HG03378 (cell line): Measurements from ENCODE around the gene KIF2B.
"Not testable (repeated sequence)": the region's sequence is repeated elsewhere in the genome, so short reads cannot be mapped to it uniquely, and the experiment has no call there.

Source experiments
- ATAC-seq: cut with Tn5 transposase; IDR thresholded peaks from one replicate; pipeline ENCODE4 v1.9.1; 2021; ENCODE audit warnings: mild to moderate bottlenecking, moderate library complexity; ENCODE audit not compliant: unreplicated experiment

KIF2B gene, protein sequence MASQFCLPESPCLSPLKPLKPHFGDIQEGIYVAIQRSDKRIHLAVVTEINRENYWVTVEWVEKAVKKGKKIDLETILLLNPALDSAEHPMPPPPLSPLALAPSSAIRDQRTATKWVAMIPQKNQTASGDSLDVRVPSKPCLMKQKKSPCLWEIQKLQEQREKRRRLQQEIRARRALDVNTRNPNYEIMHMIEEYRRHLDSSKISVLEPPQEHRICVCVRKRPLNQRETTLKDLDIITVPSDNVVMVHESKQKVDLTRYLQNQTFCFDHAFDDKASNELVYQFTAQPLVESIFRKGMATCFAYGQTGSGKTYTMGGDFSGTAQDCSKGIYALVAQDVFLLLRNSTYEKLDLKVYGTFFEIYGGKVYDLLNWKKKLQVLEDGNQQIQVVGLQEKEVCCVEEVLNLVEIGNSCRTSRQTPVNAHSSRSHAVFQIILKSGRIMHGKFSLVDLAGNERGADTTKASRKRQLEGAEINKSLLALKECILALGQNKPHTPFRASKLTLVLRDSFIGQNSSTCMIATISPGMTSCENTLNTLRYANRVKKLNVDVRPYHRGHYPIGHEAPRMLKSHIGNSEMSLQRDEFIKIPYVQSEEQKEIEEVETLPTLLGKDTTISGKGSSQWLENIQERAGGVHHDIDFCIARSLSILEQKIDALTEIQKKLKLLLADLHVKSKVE

DNA sequence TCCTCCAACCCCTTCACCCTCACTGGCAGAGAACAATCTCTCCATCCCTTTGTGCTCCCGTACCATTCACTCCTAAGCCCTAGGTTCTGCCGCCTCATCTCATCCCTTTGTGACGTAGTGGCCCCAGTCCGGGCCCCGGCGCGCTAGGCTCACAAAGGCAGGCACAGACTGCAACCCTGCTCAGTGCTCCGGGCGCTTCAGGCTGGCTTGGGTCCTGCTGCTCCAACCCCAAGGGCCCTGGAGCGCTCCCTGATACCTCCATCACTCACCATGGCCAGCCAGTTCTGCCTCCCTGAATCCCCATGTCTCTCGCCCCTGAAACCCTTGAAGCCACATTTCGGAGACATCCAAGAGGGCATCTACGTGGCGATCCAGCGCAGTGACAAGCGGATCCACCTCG is at the start of gene KIF2B:
KIF2B (plus strand) TSS at position 164 of the 400 bp plus-strand sequence; CDS start at position 271, 107 bp downstream.
- no peak for ATAC-seq

DNA sequence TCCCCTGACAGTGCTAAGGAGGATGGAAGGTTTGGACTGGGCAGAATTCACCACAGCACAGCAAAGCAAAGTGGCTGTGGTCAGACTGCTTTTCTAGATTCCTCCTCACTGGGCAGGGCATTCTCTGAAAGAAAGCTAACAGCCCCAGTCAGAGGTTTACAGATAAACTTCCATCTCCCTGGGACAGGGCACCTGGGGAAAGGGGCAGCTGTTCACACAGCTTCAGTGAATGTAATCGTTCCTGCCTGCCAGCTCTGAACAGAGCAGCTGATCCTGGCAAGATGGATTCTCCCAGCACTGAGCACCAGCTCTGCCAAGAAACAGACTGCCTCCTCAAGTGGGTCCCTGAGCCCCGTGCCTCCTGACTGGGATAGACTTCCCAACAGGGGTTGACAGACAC is 42.4 kb upstream of the KIF2B start:
- no peak for ATAC-seq

DNA sequence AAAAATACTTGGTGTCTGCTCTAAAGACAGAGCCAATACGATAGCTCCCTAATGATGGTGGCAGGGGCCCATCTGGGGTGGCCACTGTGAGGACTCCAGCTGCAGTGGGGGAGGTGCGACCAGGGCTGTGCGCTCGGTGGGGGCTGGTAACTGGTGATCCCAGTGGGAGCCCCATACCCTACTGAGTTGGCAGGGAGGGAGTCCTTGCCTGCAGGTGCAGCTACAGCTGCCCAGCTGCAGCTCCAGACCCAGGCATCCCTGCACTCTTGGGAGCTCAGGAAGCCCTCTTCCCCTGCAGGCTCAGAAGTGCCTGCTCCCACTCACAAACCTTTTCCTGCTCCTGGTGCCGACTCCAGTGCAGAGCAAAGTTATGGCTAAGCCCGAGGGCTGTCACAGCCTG is 31.2 kb upstream of the KIF2B start:
- no peak for ATAC-seq

DNA sequence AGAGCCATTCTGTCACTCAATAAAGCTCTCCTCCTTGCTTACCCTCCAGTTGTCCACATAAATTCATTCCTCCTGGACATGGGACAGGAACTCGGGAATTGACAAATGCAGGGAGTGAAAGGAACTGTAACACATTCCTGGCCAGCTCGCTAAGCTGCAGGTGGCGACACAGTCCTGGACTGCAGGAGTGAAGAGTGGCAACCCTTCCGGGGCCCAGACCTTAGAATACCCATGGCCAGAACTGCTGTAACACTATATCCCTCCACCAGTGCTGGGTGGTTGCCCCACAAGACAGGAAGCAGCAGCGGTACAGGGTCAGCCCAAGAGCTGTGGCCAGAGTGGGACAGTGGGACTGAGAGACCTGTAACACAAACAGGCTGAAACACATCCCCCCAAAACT is 30.3 kb upstream of the KIF2B start:
- no peak for ATAC-seq

DNA sequence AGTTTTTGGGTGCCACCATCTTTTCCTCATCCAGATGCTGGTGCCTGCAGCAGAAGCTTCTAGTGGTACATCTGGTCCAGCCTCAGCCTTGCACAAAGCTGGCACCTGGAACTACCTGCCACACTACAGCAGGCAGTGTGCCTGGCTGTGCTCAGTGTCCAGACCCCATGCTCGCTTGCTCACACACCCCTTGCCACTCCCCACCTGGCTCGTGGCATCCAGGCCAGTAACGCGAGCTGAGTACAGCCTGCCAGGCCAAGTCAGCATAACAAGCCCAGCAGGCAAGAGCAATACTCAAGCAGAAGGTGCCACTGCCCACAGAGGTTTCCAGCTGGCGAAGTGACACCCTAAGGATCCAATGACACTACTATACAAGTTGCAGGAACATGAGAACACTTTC is 29.7 kb upstream of the KIF2B start:
- ATAC-seq = no peak

DNA sequence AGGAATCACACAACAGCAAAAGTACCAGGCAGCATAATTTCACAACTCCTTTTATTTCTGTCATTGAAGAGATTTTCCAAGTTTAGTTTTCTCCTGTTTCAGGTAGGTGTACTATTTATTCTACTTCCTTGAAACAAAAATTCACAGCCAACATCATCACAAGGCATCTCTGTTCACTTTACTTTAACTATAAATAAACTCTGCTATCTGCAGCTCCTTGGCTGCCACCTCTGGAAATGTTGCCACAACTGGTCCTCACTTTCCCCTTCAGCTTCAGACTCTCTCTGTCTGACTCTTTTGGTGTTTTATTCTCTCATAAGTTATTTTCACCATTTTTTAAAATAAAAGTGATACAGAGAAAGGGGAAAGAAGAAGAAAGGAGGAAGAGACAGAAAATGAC is 27.9 kb upstream of the KIF2B start:
- no peak for ATAC-seq

DNA sequence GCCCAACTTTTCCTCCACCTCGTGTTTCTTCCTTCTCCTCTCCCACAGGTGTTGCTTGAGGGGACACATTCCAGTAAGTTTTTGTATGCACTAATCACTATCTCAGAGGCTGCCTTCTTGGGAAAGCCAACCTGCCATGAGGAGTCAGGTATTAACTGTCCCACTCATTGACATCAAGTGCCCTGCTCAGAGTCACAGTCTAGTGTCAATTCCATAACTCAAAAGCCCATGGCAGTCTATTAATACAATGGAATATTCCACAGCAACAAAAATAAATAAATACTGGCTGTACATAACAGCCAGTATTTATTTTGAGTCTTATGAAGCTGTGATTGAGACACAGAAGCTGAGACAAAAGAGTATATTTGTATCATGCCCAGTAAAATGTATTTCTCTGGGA is 26.1 kb upstream of the KIF2B start:
- ATAC-seq = no peak

DNA sequence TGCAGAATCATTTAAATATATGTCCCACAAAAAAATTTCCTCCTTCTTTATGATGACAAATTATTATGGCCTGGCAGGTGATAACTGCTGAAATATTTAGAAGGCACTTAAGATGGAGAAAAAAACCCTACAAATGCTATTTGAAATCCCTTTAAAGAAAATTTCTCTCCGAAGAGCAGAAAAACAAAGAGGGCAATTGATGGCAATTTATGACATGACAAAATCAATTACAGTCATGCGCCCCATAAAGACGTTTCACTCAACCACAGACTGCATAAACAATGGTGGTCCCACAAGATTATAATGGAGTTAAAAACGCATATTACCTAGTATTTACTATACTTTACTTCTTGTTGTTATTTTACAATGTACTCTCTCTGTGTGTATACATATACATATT is 25.2 kb upstream of the KIF2B start:
- no peak for ATAC-seq

DNA sequence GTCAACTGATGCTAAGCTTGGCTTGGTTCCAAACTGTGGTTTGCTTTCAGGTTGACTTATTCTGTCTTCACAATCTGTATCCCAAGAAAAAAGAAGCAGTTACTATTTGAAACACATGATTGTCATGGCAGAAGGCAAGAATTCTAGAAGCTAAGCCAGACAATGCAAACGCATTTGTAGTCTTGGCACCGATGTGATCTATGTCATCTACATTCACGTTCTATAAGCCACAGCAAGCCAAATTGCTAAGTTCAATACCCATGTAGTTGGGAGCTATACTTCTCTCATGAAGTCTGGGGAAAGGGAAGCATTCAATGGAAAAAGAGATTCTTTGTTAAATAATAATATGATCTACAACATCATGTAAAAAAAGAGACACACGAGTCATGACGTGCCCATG is 18.3 kb upstream of the KIF2B start:
- no peak for ATAC-seq

DNA sequence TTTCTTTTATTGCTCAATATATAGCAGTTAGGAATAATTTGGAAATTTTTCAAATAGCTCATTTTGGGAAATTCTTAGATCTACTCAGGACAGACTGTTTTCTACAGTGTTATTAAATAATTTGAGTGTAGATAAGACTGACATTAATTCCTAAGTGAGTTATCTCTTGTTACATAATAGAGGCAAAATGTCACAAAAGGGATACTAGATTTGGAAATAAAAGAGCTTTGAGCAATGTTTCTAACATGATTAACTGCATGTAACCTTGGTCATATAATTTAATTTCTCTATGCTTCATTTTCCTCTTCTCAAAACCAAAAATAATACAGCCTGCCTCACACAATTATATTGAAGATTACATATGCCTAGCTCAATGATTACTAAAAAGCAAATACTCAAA is 16.3 kb upstream of the KIF2B start:
- ATAC-seq = no peak

DNA sequence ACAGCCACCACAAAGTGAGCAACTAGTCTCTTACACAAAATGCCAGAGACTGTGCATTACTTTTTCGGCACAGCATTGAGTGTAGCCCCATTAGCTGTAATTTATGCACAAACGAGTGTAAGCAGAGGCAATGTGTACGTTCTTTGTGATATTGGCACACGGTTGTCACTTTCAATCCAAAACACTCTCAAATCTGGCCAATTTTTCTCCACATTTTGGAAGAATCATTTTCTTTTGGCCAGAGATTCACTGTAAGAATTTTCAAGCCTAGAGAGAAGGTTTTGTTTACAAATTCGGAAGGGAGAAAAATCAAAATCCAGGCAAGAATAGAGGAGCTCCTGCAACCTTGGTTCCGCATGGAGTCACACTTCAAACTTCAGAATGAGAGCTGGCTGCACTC is 15.4 kb upstream of the KIF2B start:
- no peak for ATAC-seq

DNA sequence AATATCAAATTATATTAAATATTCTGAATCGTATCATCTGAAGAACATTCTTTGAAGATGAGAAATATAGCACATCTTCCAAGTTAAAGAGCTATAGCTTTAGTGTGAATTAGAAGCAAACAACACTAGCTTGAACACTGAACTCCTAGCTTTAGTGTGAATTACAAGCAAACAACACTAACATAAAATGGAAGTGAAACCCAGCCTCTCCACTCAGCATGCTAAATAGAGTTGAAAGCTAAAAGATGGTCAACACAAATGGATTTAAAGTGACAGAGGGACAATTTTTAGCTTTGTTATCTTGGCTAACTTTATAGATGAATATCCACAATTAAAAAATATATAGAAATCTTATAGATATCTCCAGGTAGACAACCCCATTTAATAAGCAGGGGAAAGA is 4.5 kb upstream of the KIF2B start:
- no peak for ATAC-seq

DNA sequence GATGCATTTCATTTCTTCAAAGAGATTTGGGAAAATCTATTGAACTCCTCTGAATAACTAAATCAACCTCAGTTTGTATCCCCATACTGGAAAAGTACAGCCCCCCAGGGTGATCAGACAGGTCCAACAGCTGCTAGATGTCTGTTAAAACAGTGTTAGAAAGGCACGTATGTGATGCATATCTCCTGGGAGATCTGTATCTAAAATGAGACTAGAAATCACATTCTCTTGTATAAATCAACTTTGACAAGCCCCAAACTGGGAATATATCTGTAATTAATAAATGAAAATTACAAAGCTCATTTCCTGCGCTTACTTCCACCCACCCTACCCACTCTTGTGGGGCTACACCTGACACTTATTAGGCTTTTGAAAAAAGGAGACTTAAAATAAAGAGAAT is 3.8 kb upstream of the KIF2B start:
- no peak for ATAC-seq

DNA sequence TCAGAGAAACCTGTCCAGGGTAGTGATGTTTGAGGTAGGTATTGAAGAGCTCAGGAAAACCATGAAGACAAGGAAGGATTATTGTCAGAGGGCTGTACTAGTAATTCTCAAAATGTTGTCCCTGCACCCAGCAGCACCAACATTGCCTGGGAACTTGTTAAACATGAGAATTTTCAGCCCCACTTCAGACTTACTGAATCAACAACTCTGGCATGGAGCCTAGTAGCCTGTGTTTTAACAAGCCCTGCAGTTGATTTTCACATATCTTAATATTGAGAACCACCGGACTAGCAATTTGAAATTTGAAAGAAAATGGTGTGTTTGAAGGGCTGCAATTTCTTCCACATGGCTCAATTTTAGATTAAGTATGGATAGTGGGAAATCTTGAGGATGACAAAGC is 2.8 kb upstream of the KIF2B start:
- ATAC-seq = no peak

DNA sequence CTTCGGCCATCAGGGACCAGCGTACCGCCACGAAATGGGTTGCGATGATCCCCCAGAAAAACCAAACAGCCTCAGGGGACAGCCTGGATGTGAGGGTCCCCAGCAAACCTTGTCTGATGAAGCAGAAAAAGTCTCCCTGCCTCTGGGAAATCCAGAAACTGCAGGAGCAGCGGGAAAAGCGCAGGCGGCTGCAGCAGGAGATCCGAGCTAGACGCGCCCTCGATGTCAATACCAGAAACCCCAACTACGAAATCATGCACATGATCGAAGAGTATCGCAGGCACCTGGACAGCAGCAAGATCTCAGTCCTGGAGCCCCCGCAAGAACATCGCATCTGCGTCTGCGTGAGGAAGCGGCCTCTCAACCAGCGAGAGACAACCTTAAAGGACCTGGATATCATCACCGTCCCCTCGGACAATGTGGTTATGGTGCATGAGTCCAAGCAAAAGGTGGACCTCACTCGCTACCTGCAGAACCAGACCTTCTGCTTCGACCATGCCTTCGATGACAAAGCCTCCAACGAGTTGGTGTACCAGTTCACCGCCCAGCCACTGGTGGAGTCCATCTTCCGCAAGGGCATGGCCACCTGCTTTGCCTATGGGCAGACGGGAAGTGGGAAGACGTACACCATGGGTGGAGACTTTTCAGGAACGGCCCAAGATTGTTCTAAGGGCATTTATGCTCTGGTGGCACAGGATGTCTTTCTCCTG is 769 bp downstream of the KIF2B start:
- no peak for ATAC-seq

DNA sequence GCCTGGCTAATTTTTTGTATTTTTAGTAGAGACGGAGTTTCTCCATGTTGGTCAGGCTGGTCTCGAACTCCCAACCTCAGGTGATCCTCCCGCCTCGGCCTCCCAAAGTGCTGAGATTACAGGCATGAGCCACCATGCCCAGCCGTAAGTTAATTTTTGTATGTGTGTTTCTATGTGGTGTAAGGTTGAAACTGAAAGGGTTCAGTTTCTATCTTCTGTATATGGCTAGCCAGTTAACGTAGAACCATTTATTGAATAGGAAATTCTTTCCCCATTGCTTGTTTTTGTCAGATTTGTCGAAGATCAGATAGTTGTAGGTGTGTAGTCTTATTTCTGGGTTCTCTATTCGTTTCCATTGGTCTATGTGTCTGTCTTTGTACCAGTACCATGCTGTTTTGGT is 12.0 kb downstream of the KIF2B start:
- ATAC-seq = not testable (repeated sequence)

DNA sequence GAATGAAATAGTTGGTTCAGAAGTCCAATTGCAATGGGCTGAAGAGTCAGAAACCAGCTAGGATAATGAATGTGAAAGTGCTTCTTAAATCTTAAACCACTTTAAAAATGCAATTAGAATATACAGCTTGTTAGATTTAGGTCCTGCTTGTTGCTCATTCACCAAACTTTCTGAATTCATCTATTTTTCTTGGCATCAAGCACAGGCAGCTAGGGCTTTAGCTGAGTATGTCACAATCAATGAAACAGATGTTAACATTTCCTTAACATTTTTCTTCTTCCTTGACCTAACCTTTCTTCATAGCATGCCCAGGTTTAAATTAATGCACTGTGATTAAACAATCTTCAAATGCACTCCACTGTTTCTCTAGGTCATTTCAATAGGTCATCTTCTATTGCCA is 14.4 kb downstream of the KIF2B start:
- ATAC-seq = no peak

DNA sequence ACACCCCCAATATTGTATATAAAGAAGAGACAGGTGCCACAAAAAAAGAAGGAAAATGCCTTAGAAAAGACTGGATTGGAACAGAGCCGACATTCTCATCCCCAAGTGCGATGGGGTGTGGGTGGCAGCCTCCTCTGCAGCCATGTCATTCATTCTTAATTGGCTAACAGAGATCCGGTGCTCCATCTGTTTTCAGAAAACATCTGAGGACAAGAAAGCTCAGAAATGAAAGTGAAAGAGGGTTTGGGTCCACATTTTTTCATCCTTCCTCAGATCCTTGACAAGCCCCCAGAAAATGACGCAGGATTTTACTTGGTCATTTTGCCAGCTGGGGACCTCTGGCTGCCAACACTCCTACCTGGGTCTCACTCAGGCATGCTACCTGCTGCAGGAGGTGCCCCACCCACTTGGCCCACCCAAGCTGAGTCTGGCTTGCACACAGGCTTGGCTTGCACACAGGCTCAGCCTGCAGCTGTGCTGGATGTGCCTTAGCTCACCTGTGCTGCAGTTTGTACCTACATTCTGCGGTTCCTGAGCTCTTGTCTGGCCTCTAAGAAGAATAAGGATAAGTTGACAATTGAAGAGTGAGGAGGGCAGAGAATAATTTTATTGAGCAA is 21.9 kb downstream of the KIF2B start:
- ATAC-seq = no peak

DNA sequence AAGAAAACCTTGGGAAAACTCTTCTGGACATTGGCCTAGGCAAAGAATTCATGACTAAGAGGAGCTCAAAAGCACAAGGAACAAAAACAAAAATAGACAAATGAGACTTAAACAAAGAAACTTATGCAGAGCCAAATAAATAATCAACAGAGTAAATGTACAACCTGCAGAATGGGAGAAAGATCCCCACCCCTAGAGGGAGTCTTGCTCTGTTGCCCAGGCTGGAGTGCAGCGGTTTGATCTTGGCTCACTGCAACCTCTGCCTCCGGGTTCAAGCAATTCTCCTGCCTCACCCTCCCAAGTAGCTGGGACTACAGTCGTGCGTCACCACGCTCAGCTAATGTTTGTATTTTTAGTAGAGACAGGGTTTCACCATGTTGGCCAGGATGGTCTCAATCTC is 48.4 kb downstream of the KIF2B start:
- ATAC-seq = not testable (repeated sequence)
